ENCODE data around the gene MBD2. TPM values are rescaled to one million over a fixed set of nuclear protein-coding genes. Genes with fewer than 3 reads are reported as not detected.

MBD2 gene
- total RNA-seq, 1 experiment from 2014 or later, result 79.1 TPM

GRCh38 chr18:54141041-54141608, 83.3 kb downstream of the MBD2 start:
- Histone ChIP-seq H4K20me1 (ENCODE audit: insufficient read depth) (no peaks in the 10 kb centered on the region), H3K9me3 (ENCODE audit: control insufficient read depth in 1 of 2, insufficient read depth in 1 of 2, low read depth in 1 of 2, low read length in 2 of 2) (peaks cover 0 to 6% of the 10 kb centered on the region in 2 experiments; a peak in 1 of 4 replicates), H3K9me2 (ENCODE audit: insufficient read depth) (no peaks in the 10 kb centered on the region), H3K4me2 (ENCODE audit: low read length) (no peak overlapping the region), H3K79me2 (ENCODE audit: insufficient read depth, low read length) (no peaks in the 10 kb centered on the region), H3K27me3 (ENCODE audit: insufficient read depth, low read length) (no peaks in the 10 kb centered on the region), H3K27ac (ENCODE audit: low read depth, low read length) (no peak overlapping the region), H3K4me1 (ENCODE audit: control insufficient read depth in 1 of 2, insufficient read depth in 2 of 2, low read length in 2 of 2) (no peaks in the 10 kb centered on the region), H2AFZ (ENCODE audit: low read depth, low read length, poor library complexity, severe bottlenecking) (no peak overlapping the region), H3K36me3 (ENCODE audit: control insufficient read depth in 1 of 2, insufficient read depth in 2 of 2, low read length in 2 of 2) (no peaks in the 10 kb centered on the region), H3K9ac (ENCODE audit: low read length) (no peak overlapping the region), H3K4me3 (replicated peaks in 1 of 2; ENCODE audit: low read depth in 1 of 2, low read length in 2 of 2) (no peak overlapping the region)
- ChIA-PET RAD21 (ENCODE audit: low non-redundant PET in 1 of 2, low total read pairs in 2 of 2, uncharacterized antibody in 2 of 2, unreplicated experiment in 2 of 2) (no interaction called here), CTCF (no interaction called here), POLR2A (no interaction called here)
- BruUV-seq (replicated peaks), result no TSS peak
- intact Hi-C loops (cut with micrococcal nuclease), result loop anchor here (10.0 kb wide), 1 partner anchor 534 kb away; no protein-coding TSS in a partner anchor
- no peak for ATAC-seq
- no peak for TF ChIP-seq TCF7L2 (IDR thresholded peaks at IDR 0.05; ENCODE audit: borderline replicate concordance, extremely low read depth, insufficient read depth, insufficient read length)
- no peak for TF ChIP-seq SRF (IDR thresholded peaks at IDR 0.05; ENCODE audit: low read depth)
- TF ChIP-seq RAD21 (IDR thresholded peaks at IDR 0.05; ENCODE audit: low read depth), result no peak
- TF ChIP-seq CBX3 (IDR thresholded peaks at IDR 0.05; ENCODE audit: low read depth), result no peak
- no peak for TF ChIP-seq JUND (IDR thresholded peaks at IDR 0.05)
- TF ChIP-seq, protein P1, sequence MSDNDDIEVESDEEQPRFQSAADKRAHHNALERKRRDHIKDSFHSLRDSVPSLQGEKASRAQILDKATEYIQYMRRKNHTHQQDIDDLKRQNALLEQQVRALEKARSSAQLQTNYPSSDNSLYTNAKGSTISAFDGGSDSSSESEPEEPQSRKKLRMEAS (IDR thresholded peaks at IDR 0.05), result no peak
- TF ChIP-seq EGR1 (IDR thresholded peaks at IDR 0.05; ENCODE audit: low read depth), result no peak
- no peak for TF ChIP-seq SIN3A (IDR thresholded peaks at IDR 0.05; ENCODE audit: low read depth)
- TF ChIP-seq, protein P2, sequence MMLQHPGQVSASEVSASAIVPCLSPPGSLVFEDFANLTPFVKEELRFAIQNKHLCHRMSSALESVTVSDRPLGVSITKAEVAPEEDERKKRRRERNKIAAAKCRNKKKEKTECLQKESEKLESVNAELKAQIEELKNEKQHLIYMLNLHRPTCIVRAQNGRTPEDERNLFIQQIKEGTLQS (IDR thresholded peaks at IDR 0.05), result no peak
- TF ChIP-seq YY1 (IDR thresholded peaks at IDR 0.05; ENCODE audit: extremely low read depth, insufficient replicate concordance, low read depth, low read length), result no peak
- DNase-seq (ENCODE audit: low read depth, low spot score), result no peak

DNA sequence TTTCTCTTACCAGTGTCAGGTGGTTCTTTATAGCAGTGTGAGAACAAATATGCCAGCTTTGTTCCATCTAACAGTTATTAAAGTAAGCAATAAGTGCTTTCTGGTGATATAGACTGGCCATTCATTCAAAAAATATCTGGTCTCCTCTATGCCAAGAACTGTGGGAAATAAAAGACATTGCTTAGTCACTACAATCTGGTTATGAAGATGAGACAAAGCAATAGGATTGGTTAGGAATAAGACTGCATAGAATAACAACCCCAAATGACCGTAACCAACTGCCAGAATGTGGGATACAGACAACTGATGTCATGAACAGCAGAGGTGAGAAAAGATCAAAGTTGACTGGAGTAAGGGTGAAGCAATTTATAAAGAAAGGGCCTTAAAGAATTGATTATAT, 83.8 kb downstream of the MBD2 start:
- DNase-seq (ENCODE audit: low read depth, low spot score), result no peak
- ChIA-PET RAD21 (ENCODE audit: low non-redundant PET in 1 of 2, low total read pairs in 2 of 2, uncharacterized antibody in 2 of 2, unreplicated experiment in 2 of 2) (no interaction called here), CTCF (no interaction called here), POLR2A (no interaction called here)
- no peaks in the 10 kb centered on the region for H3K27me3 ChIP-seq (ENCODE audit: insufficient read depth, low read length)
- H4K20me1 ChIP-seq (ENCODE audit: insufficient read depth), result no peaks in the 10 kb centered on the region
- no TSS peak for BruUV-seq (replicated peaks)
- no peak overlapping the region for H3K27ac ChIP-seq (ENCODE audit: low read depth, low read length)
- H3K4me3 ChIP-seq (replicated peaks in 1 of 2; ENCODE audit: low read depth in 1 of 2, low read length in 2 of 2), result no peak overlapping the region
- intact Hi-C loops (cut with micrococcal nuclease), result loop anchor here (10.0 kb wide), 1 partner anchor 534 kb away; no protein-coding TSS in a partner anchor
- H2AFZ ChIP-seq (ENCODE audit: low read depth, low read length, poor library complexity, severe bottlenecking), result no peak overlapping the region
- H3K9me2 ChIP-seq (ENCODE audit: insufficient read depth), result no peaks in the 10 kb centered on the region
- H3K9ac ChIP-seq (ENCODE audit: low read length), result no peak overlapping the region
- H3K9me3 ChIP-seq (ENCODE audit: control insufficient read depth in 1 of 2, insufficient read depth in 1 of 2, low read depth in 1 of 2, low read length in 2 of 2), result peaks cover 0 to 6% of the 10 kb centered on the region in 2 experiments; a peak in 1 of 4 replicates
- TF ChIP-seq SP1 (IDR thresholded peaks at IDR 0.05; ENCODE audit: low read depth) (no peak), FOSL1 (IDR thresholded peaks at IDR 0.05; ENCODE audit: low read depth) (no peak), EGR1 (IDR thresholded peaks at IDR 0.05; ENCODE audit: low read depth) (no peak), EZH2phosphoT487 (IDR thresholded peaks at IDR 0.05; ENCODE audit: borderline replicate concordance) (no peak), TCF7L2 (IDR thresholded peaks at IDR 0.05; ENCODE audit: borderline replicate concordance, extremely low read depth, insufficient read depth, insufficient read length) (no peak), ZNF274 (IDR thresholded peaks at IDR 0.05; ENCODE audit: low read depth, low read length) (no peak), RAD21 (IDR thresholded peaks at IDR 0.05; ENCODE audit: low read depth) (no peak)
- H3K4me1 ChIP-seq (ENCODE audit: control insufficient read depth in 1 of 2, insufficient read depth in 2 of 2, low read length in 2 of 2), result no peaks in the 10 kb centered on the region
- H3K36me3 ChIP-seq (ENCODE audit: control insufficient read depth in 1 of 2, insufficient read depth in 2 of 2, low read length in 2 of 2), result no peaks in the 10 kb centered on the region
- no peak overlapping the region for H3K4me2 ChIP-seq (ENCODE audit: low read length)
- no peaks in the 10 kb centered on the region for H3K79me2 ChIP-seq (ENCODE audit: insufficient read depth, low read length)
- ATAC-seq, result no peak

Data from HCT116 (cell line).